ENCODE results near the gene ZDHHC13.

Gene ZDHHC13

GRCh38 chr11:19216709-19217374 lies 99.9 kb downstream of the ZDHHC13 start:
- Histone ChIP-seq H3K27ac (replicated peaks) (no peak overlapping the region), H3K27me3 (ENCODE audit: insufficient read depth, poor library complexity, severe bottlenecking) (peaks cover 6% of the 10 kb centered on the region)
- TF ChIP-seq REST (IDR thresholded peaks at IDR 0.05; ENCODE audit: insufficient replicate concordance, low read depth) (no peak), SPI1 (IDR thresholded peaks at IDR 0.05; ENCODE audit: borderline replicate concordance, low read depth) (no peak), GABPA (IDR thresholded peaks at IDR 0.05; ENCODE audit: low read depth) (no peak), POLR2AphosphoS5 (IDR thresholded peaks at IDR 0.05; ENCODE audit: low read depth) (no peak), CTCF (IDR thresholded peaks at IDR 0.05; ENCODE audit: insufficient read depth, low read length) (no peak)

GRCh38 chr11:19218216-19218615 lies 101.2 kb downstream of the ZDHHC13 start:
- TF ChIP-seq SPI1 (IDR thresholded peaks at IDR 0.05; ENCODE audit: borderline replicate concordance, low read depth) = no peak
- TF ChIP-seq CTCF (IDR thresholded peaks at IDR 0.05; ENCODE audit: insufficient read depth, low read length) = no peak
- TF ChIP-seq POLR2AphosphoS5 (IDR thresholded peaks at IDR 0.05; ENCODE audit: low read depth) = no peak
- TF ChIP-seq REST (IDR thresholded peaks at IDR 0.05; ENCODE audit: insufficient replicate concordance, low read depth) = no peak
- TF ChIP-seq GABPA (IDR thresholded peaks at IDR 0.05; ENCODE audit: low read depth) = no peak
- no peak for DNase-seq (ENCODE audit: low read depth in 1 of 2, low spot score in 1 of 2)
- Histone ChIP-seq H3K27me3 (ENCODE audit: insufficient read depth, poor library complexity, severe bottlenecking) (peaks cover 6% of the 10 kb centered on the region), H3K4me3 (replicated peaks; ENCODE audit: insufficient read depth, low read length) (no peak overlapping the region), H3K27ac (replicated peaks) (no peak overlapping the region)

More at GRCh38 chr11:19216709-19217374, 99.9 kb downstream of the ZDHHC13 start:
- no peak for DNase-seq (ENCODE audit: low read depth in 1 of 2, low spot score in 1 of 2)
- no peak overlapping the region for H3K4me3 ChIP-seq (replicated peaks; ENCODE audit: insufficient read depth, low read length)

- TF ChIP-seq POLR2AphosphoS5 (IDR thresholded peaks at IDR 0.05; ENCODE audit: low read depth) = no peak
- TF ChIP-seq CTCF (IDR thresholded peaks at IDR 0.05; ENCODE audit: insufficient read depth, low read length) = no peak
- no peak for TF ChIP-seq REST (IDR thresholded peaks at IDR 0.05; ENCODE audit: insufficient replicate concordance, low read depth)
- no peak for TF ChIP-seq GABPA (IDR thresholded peaks at IDR 0.05; ENCODE audit: low read depth)
- TF ChIP-seq SPI1 (IDR thresholded peaks at IDR 0.05; ENCODE audit: borderline replicate concordance, low read depth) = no peak
- peaks cover 2% of the 10 kb centered on the region for H3K27me3 ChIP-seq (ENCODE audit: insufficient read depth, poor library complexity, severe bottlenecking)
- H3K4me3 ChIP-seq (replicated peaks; ENCODE audit: insufficient read depth, low read length) = no peak overlapping the region
- H3K27ac ChIP-seq (replicated peaks) = no peak overlapping the region
- no peak for DNase-seq (ENCODE audit: low read depth in 1 of 2, low spot score in 1 of 2)
These were observed 102.0 kb downstream of the ZDHHC13 start for GRCh38 chr11:19218786-19219460.
